ENCODE data around the gene NODAL. TPM values are rescaled to one million over a fixed set of nuclear protein-coding genes. Genes with fewer than 3 reads are reported as not detected.
A peak's percentile ranks its signal among the peaks of the same experiment; 100 is the strongest.

NODAL gene
- total RNA-seq, 1 donor from 2014 or later = 4.6 TPM

DNA sequence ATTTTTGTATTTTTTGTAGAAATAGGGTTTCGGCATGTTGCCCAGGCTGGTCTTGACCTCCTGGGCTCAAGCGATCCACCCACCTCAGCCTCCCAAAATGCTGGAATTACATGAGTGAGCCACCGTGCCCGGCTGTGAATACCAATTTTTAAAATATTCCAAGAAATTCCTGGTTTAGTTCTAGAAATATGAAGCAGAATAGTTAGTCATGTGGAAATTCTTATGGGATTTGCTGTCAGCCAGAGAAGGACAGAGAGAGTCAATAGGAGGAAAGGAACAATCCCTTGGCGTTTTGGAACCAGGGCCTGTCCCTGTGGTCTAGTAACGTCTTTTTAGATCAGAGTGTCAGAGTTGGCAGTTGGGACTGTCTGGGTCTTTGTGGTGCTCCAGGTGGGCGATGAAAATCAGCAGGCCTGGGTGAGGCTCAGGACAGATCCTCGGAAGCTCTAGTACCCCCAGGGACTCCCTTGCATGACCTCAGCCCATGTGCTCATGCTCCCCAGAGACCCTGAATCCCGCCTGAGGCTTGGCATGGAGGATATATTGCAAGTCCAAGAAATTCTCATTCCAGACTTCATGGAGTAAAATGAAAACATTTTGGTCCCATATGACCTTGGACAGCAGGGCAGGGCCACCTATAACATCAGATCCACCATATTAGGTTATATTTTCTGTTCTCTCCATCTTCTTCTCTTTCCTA lies 7.8 kb downstream of the NODAL start:
- DNase-seq (ENCODE audit: low spot score) = no peak

DNA sequence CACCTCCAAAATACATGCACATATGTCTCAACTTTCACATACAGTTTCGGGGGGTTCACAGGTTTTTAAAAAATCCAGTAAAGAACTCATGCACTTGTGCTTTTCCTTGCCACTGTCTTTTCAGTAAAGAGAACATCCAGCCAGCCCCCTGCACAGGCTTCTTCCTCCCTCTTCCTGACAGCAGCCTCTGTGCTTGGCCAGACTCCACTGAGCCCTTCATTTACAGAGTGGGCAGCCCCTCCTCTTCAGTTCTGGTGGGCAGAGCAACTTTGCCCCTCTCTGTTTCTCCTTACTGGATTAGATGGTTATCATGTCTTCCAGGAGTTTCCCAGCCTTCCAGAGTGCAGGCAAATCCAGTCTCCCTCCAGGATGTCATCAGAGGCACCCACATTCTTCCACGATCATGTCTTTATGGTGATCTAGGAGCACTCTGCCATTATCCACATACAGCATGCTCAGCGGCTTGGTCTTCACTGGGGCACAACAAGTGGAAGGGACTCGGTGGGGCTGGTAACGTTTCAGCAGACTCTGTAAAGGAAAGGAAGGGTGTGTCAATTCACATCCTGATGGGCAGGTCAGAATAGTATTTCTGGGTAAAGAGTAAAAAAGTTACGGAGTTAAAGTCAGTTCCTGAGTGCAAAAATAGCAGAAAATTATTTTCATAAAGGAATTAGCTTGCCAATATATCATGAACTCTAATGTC lies 8.8 kb downstream of the NODAL start:
- no peak for DNase-seq (ENCODE audit: low spot score)

DNA sequence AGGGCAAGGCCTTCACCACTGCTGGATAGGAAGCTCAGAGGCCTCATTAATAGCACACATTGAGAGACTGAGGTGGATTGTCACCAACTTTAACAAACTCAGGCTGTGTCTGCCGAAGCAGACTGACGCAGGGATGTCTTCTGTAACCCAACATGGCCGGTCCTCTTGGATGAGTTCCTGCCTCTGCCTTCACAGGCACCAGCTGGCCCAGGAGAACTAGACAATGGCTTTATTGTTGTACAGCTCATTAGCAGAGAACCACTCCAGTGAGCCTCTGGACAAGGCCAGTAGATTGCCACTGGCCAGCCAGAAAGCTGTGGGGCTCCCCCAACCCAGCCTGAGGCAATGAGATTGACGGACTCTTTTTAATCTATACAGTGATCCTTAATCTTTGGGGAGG lies 9.4 kb downstream of the NODAL start:
- no peak for DNase-seq (ENCODE audit: low spot score)

DNA sequence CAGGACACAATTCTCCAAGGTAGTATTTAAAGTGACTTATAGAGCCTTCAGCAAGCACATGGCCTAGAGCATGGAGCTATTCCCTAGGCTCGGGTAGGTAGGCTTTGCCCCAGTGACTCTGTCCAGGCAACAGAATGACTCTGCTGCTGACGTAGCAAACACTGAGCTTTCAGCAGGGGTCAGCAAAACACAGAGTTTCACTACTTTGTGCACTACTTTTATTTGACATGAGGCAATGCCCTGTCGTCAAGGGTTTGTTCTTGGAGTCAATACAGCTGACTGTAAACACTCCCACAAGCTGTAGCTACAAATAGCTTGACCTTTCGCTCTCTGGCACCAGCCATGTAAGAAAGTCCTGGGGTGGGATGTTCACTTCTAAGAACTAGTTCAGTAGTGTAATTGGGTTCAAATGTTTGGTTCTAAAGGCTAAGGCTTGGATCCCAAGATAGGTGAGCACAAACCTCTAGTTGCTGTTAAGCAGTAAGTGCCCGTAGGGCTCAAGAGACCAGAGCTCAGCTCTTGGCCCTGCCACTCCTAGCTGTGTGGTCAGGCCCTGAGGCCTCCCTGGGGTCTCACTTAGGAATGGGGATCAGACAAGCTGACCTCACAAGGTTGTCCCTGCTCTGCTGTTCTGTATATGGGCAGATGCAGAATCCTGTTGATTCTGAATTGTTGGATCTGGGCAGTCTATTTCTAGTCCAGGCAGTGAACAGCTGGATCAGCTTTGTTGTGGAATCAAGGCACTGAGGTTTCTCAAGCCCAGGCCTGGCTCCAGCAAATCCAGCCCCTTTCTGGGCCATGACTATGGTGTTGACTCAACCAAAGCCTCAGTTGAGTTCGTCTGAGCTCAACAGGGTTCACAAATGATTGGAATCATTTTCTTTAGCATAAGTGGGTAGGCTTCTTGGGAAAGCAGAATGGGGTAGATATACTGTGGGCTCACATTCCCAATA lies 10.7 kb downstream of the NODAL start:
- DNase-seq (ENCODE audit: low spot score) = peak; percentile 72

DNA sequence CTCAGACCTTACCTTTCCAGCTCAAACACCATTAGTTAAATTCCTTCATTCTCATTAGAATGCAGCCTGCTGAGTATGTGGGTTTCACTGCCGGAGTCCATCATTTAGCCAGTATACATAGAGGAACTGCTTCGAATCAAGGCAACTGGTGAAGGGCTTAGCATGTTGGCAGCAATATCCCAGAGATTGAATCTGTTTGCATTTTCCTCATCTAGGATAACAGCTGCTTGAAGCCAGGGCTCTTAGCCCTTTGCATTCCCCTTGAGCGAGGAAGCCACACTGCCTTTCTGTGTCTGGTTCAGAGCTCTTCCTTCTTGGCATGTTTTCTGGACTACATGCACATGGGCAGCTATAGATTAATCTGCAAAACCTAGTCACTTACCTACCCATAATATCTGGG lies 14.7 kb downstream of the NODAL start:
- DNase-seq (ENCODE audit: low spot score) = peak; percentile 29

DNA sequence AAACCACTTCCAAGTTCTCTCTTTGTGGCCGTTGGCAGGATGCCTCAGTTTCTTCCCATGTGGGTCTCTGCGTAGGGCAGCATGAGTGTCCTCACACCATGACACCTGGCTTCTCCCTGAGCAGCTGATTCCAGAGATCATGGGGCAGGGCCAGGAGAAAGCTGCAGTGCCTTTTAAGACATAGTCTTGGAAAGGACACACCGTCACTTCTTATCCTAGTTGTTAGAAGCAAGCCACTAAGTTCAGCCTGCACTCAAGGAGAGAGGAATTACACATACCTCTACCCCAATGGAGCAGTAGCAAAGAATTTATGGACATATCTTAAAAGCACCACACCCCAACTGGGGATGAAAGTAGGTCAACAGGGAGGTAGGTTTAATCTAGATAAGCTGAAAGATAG lies 16.4 kb downstream of the NODAL start:
- DNase-seq (ENCODE audit: low spot score) = no peak

DNA sequence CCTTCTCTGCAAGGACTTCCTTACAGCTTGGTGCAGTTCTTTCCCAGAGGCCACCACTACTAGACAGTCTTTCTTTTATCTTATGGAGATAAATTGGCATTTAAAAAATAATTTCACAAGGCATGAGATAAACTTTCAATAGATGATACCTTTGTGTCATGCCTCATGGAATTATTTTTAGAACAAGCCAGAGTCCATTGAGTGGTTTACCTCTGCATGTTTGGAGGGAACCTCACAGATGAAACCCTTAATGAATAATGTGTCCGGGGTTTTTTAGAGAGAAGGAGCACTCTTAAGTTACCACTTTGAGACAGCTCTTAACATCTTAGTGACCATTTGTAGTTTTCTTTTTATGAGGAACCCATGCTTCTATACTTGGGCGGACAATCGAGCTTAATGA lies 17.2 kb downstream of the NODAL start:
- DNase-seq (ENCODE audit: low spot score) = no peak

DNA sequence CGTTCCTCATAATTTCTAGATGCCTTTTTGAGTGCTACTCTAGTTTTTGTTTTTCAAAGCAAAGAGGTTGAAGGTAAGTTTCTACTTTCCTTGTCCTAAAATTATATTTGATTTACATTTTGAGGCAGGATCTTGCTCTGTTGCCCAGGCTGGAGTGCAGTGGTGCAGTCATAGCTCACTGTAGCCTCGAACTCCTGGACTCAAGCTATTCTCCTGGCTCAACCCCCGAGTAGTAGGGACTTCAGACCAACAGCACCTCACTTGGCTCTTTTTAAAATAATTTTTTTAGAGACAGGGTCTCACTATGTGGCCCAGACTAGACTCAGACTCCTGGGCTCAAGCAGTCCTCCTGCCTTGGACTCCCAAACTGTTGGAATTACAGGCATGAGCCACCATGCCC lies 22.8 kb downstream of the NODAL start:
- DNase-seq (ENCODE audit: low spot score) = no peak

DNA sequence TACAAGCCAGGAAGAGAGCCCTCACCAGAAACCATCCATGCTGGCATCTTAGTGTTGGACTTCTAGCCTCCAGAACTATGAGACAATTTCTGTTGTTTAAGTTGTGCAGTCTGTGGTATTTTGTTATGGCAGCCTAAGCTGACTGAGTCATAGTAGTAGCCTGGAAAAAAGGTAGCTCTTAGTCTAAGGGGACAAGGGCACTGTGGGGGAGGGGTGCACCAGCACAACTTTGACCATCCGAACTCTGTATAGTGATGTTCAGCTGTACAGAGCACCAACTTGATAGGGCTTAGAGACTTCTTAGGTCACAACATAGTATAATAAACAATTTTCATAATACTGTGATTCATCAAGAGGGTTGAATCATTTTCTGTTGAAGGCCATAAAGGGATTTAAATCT lies 23.3 kb downstream of the NODAL start:
- DNase-seq (ENCODE audit: low spot score) = no peak

DNA sequence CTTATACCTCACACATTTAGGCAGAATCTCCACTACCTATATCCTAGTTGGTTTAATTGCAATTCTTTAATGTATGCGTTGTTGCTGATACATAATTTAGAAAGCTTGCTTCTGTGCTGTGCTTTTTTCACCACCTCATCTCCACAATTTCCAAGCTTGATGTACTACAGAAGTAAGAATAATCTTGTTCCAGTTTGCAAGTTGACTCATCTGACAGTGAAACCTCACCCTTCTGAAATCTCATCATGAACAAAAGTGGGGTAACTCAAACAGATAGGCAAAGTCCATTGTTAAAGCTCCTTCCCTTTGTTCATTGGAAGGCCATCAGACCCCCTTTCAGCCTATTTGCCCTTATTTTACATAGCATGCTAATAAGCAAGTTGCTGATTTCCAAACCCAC lies 23.9 kb downstream of the NODAL start:
- DNase-seq (ENCODE audit: low spot score) = no peak

DNA sequence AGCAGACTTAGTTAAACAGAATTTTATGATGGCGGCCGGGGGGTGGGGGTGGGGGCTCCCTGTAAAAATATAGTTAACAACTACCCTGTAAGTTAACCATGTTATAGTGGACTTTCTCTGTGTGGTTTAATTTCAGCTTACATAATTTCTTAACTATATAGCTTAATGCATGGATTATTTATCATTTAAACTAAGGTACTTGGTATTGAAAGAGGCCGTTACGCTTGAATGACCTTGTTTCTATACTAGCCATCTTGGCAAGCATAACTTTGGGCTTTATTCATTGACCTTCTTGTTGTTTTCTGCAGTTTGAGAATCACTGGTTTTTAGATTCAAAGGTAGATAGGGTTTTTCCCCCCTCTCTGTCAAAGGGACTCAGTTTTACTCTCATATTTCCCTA lies 29.1 kb downstream of the NODAL start:
- DNase-seq (ENCODE audit: low spot score) = no peak

DNA sequence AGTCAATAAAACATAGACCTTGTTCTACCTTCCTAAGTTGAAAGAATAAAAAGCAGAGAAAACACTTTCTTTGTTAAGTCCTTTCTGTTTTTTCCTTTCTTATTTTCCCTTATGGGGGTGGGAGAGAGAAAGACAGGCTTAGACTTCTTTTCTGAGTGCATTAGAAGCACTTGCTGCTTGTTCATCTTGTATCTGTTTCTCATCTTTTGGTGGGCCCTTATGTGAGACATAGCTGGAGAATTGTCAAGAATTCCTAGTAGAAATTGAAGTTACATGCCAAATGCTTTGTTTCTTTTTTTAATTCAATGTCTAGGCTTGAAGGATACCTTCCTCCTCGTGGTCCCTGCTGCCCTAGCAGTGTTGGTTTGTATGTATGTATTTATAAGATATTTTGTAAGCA lies 30.9 kb downstream of the NODAL start:
- DNase-seq (ENCODE audit: low spot score) = no peak

DNA sequence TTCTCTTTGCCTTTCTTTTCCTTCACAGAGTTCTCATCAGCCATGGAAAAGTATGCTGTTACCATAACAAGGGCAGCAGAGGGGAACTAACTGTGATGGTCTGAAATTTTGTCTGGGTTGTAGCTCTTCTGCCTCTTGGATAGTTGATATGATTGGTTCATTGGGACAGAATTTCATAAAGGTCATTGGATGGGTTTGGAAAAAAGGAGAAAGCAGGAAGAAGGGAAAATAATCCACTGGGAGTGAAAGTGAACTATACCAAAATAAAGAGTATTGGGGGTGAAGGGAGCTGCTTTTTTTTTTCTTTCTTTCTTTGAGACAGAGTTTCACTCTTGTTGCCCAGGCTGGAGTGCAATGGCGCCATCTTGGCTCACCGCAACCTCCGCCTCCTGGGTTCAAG lies 31.7 kb downstream of the NODAL start:
- DNase-seq (ENCODE audit: low spot score) = no peak

DNA sequence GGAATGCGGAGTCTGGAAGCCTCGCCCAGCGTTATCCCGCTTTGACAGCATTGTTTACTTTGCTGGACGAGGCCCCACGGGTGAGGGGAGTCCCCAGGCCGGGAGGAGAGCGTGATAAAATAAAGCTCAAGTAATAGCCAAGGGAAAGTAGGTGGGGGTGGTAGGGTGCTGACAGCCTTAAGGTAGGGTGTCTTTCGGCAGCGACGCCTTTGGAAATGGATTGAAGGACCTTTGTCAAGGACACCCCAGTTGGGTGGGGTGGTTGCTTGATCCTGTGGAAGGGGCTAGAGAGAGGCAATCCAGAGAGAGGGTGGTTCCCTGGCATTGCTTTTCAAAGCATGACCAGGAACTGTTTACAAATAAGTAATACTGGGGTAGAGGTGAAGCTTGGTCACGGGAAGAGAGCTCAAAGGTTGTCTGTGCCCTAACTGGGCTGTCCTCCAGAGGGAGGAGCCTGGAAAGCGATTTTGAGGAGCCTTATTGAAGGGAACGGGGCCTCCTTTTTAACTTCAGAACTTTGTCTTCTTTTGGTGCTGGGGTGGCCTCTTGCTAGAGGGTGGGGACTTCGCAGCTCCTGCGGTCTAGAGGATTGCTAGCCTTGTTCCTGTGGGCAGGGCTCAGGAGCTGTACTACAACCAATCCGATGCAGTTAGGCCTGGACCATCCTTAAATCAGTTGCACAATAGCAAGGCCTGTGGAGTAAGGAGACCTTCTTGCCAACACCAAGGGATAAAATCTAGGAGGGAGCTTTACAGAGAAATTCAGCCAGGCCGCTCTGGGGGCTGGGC lies 36.2 kb downstream of the NODAL start:
- DNase-seq (ENCODE audit: low spot score) = peak; percentile 98

DNA sequence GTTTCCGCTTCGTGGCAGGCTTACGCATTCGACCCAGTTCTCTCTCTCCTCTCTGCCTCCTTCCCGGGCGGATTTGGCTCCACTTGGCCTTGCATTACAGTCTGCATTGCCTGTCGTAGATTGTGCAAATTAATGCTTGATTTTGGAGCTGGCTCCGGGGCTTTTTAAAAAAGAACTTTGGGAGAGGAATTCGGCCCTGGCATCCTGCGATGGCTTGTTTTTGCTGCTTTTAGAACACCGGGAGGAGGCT lies 36.8 kb downstream of the NODAL start:
- peak; percentile 57 for DNase-seq (ENCODE audit: low spot score)

DNA sequence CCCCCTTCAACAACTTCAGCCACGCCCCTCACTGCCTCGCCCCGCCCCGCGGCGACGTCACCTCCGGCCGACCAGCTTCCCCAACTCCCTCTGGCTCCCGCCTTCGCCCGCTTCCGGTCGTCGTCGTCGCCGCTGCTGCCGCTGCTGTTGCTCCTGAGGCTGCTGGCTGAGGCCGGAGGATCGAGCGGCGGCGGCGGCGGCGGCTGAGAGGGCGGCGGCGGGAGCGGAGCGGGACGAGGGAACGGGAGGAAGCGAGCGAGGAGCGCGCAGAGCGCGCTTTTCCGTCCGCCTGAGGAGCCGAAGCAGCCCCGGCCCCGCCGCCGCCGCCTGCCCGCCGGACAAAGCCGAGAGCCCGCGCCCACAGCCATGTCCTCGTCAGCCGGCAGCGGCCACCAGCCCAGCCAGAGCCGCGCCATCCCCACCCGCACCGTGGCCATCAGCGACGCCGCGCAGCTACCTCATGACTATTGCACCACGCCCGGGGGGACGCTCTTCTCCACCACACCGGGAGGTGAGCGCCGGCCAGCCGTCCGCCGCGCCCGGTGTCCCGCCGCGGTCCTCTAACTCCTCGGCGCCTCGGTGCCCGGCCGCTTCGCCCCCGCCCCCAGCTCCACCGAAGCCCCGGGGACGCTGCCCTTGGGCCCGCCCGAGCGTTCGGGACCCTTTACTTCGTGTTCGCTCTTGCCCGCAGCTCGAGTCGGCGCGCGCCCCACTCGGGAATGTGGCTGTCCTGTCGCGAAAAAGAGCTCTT lies 37.3 kb downstream of the NODAL start, which contains the start of gene EIF4EBP2:
Gene EIF4EBP2 (plus strand): TSS at position 110 of the 751 bp plus-strand sequence. CDS start 257 bp downstream, at position 367.
- peak; percentile 98 for DNase-seq (ENCODE audit: low spot score)

DNA sequence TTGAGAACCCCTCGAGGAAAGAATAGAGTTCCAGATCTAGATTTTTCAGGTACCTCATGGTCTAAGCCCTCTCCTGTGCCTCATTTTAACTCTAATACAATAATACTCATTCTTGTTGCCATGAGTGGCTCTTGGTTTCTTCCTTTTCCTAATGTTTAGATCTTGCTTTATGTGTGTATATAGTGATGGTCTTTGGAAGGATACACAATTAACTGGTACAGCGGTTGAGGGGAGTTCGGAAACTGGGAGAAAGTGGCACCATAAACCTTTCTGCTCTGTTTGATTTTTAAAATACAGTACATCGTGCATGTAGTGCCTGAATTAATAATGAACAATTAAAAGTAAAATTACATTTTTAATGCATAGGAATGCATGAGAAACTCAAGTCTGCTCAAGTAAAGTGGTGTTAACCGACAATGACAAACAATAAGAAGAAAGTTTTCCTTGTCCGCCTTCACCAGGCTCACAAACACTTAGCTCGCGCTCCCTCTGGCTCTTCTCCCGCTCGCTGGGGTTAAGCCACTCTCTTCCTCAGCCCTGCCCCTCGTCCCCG lies 37.9 kb downstream of the NODAL start:
- no peak for DNase-seq (ENCODE audit: low spot score)

DNA sequence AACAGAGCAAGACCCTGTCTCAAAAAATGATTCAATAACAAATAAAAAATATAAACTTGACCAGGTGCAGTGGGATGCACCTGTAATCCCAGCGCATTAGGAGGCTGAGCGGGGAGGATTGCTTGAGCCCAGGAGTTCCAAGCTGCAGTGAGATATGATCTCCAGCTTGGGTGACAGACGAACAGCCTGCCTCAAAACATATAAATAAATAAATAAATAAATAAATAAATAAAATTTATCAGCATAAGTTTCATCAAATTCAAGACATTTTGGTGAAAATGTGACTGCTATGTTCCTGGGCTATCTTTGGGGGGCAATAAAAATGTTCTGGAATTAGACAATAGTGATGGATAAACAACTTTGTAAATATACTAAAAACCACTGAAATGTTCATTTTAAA lies 42.3 kb downstream of the NODAL start:
- DNase-seq (ENCODE audit: low spot score) = no peak

DNA sequence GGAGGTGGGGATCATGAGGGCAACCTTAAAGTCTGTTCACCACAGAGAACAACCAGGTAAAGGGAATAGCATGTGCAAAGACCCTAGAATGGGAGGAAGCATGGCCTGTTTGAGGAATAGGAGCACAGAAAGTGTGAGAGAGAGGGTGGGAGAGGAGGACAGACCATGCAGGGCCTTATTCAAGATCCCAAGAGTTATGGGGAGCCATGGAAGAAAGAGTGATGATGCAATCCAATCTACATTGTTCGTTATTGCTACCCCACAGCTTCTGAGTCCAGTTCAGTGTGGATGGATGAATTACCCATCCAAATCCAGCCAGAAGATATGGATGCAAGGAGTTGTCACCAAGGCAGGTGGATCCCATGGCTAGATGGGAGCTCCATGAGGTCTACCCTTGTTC lies 45.3 kb downstream of the NODAL start:
- no peak for DNase-seq (ENCODE audit: low spot score)

DNA sequence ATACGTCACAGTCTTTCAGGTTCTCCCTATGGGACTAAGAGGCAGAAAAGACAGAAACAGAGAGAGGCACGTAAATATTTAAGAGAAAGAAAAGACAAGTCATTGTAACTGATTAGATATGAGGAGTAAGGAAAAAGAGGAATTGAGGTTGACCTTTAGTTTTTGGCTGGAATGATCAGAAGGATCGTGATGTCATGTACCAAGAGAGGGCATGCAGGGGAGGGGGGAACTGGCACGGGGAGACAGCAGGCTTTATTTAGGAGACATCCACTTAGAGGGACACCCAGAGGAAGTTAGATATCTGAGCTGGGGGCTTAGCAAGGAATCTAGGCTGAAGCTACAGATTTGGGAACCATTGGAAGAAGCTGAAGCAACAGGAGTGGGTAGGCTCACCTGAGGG lies 49.8 kb downstream of the NODAL start:
- DNase-seq (ENCODE audit: low spot score) = peak; percentile 19
